Measurements from ENCODE around the gene TRIOBP.
"Not testable (repeated sequence)": the region's sequence is repeated elsewhere in the genome, so short reads cannot be mapped to it uniquely, and the experiment has no call there.

- not testable (repeated sequence) for TF ChIP-seq CTCF, POLR2A (IDR thresholded peaks at IDR 0.05)
Observed at GRCh38 chr22:37799979-37800378, 103.1 kb downstream of the TRIOBP start.
